GM04503 (cell line): ENCODE results near the gene NUDCD3.

Source experiments
- DNase-seq: peaks from one replicate; pipeline ENCODE4 v3.0.0-alpha.2; 2012; ENCODE audit warnings: low read depth

Gene NUDCD3

DNA sequence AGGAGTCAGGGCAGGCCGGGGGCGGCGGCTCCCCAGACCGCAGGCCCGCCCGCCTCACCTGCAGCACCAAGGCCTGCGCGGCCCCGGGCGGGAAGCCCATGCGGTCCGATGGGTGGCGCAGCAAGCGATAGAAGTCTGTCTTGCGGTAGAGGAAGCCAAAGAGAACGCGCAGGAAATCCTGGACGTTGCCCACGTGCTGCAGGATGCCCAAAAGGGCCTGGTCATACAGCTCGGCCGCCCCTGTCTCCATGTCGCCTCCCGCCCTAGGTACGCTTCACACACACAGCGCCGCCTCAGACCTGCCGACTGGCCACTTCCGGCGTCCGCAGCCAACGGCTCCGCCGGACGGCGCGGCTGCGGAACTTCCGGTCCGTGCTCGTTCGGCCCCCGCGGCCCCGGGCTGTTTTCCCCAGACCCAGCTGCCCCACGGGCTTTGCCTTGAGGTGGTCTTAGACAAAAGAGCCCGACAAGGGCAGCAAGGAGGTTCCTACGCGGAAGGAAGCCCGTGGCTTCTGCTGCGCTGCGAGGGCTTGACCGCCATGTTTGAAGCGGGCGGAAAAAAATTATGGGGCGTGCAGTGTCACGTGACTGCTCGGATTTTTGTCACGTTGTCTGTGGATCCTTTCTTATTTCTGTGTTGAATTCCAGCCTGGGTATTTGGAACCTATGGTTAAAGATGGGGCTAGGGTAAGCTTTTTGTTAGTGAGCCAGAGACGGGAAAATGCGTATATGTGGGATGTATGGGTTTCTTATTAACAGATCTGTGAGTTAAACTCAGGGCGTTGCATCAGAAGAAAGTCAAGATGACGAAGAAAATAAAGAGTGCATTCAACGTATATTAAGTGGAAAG is at the start of gene NUDCD3:
Gene NUDCD3, minus strand, starts transcription at position 308 of the 850 bp plus-strand sequence. Its CDS starts 58 bp downstream, at position 250.
- DNase-seq = no peak

GRCh38 chr7:44539669-44540506 is 49.4 kb upstream of the NUDCD3 start:
- no peak for DNase-seq

- no peak for DNase-seq
These were observed 48.6 kb upstream of the NUDCD3 start for GRCh38 chr7:44538798-44539668.

DNA sequence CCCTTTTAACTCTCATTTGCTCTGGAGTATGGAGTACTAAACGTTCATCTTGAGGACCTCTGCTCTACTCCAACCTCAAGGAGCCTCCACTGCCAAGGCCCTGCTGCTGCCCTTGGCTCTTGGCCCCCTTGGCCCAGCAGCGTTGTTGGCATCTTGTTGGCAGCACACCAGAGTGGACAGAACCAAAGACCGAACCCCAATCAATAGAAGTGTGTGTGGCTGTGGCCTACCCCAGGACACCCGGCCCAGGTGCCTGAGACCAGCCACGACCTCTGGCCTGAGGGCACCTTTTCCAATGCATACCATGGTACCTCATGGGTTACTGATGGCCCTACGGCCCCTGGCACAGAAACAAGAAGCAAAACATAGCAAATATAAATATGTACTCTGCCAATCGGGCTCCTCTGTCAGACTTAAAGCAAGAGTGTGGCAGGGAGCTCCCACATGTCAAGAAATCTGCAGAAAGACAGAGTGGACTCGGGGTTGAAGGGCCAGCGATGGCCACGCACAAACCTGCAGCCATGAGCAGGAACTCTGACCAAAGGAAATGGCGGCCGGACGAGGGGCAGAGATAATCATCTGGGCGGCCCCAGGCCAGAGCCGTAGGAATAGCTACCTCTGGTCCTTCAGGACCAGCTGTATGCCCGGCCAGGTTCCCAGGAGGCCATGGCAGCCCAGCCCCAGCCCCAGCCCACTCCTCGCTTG is 47.8 kb upstream of the NUDCD3 start:
- DNase-seq = no peak

DNA sequence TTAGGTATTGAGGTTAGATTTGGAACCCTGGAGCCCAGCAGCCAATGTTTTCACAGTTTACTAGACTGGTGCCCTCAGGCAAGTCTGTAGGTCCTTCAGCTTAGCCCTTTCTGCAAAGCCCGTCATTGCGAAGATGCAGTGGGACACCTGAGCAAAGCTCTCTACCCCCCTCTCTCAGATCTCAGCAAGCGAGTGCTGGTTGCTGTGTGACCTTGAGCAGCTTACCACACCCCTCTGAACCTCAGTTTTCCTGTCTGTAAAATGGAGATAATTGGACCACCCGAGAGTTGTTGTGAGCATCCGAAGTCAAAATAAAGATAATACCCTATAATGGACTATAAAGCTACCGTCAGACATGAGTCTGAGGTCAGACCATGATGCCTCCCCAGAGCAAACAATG is 47.0 kb upstream of the NUDCD3 start:
- no peak for DNase-seq

- DNase-seq = no peak
These were observed 45.6 kb upstream of the NUDCD3 start for GRCh38 chr7:44536090-44536489.

DNA sequence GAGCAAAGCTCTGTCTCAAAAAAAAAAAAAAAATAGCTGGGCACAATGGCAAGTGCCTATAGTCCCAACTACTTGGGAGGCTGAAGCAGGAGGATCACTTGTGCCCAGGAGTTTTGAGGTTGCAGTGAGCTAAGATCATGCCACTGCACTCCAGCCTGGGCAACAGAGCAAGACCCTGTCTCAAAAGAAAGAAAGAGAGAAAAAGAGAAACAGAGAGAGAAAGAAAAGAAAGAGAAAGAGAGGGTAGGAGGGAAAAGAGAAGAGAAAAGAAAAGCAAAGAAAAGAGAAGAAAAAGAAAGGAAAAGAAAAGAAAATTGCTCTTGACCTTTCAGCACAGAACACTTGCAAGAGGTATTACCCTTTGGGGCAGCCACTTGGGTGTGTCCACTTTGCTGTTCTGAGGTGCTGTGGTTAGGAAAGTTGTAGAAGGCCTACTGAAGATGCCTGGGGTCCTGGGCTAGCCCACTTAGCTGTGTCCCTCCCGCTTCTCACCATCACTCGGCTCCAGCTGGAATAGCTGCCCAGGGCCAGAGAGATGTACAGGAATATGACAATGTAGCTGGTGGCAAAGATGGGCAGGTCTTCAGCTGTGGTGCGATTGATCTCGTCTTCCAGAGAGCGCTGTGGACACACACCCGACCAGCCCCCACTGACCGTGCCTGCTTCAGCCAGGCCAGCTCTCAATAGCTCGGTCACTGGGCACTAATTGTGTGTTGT is 45.0 kb upstream of the NUDCD3 start:
- DNase-seq = no peak

GRCh38 chr7:44534501-44534900 is 44.0 kb upstream of the NUDCD3 start:
- DNase-seq = no peak

DNA sequence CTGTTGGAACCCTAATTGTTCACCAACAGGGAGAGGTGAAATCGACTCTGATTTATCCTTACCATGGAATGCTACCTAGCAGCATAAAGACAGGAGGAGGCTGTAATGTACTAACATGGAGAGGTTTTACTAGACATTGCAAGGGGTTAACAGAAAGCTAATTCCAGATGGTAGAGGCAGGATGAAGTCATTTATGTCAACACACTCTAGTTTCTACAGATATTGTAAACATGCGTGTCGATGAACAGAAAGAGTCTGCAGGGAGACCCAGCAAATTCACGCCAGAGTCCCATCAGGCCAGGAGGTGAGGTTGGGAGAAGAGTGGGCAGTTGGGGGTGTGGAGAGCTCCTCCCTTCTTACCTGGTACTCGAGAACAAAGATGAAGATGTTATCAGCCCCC is 43.6 kb upstream of the NUDCD3 start:
- DNase-seq = no peak

DNA sequence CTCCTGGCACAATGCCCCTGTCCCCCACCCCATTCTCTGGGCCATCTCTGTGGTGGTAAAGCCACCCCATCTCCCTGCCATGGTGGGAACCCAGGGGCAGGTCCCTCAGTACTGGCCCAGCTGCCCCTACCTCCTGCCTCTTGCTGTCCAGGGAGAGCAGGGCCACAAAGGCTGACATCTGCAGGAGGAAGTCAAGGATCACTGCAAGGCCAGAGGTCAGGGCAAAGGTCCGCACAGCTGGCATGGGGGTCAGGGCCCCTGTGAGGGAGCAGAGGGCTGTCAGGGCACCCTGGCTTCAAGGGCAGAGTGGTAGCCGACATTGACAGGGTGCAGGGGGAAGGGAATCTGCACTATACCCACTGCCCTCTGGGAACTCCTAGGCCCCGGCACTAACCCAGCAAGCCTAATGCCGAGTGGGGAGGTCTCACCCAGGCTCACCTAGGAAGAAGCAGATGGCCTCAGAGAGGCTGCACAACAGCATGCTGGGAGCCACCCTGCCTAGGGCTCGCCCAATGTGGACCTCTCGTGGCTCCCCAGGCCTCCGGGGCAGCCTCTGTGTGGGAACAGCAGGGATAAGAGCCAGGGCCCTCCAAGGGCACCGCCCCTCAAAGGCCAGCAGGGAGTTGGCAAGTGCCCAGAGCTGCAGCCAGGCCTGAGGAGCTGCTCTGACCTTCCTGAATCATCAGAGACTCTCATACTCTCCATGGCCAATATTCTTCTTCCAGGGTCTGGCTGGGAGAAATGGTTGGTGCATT is 43.0 kb upstream of the NUDCD3 start:
- DNase-seq = no peak

DNA sequence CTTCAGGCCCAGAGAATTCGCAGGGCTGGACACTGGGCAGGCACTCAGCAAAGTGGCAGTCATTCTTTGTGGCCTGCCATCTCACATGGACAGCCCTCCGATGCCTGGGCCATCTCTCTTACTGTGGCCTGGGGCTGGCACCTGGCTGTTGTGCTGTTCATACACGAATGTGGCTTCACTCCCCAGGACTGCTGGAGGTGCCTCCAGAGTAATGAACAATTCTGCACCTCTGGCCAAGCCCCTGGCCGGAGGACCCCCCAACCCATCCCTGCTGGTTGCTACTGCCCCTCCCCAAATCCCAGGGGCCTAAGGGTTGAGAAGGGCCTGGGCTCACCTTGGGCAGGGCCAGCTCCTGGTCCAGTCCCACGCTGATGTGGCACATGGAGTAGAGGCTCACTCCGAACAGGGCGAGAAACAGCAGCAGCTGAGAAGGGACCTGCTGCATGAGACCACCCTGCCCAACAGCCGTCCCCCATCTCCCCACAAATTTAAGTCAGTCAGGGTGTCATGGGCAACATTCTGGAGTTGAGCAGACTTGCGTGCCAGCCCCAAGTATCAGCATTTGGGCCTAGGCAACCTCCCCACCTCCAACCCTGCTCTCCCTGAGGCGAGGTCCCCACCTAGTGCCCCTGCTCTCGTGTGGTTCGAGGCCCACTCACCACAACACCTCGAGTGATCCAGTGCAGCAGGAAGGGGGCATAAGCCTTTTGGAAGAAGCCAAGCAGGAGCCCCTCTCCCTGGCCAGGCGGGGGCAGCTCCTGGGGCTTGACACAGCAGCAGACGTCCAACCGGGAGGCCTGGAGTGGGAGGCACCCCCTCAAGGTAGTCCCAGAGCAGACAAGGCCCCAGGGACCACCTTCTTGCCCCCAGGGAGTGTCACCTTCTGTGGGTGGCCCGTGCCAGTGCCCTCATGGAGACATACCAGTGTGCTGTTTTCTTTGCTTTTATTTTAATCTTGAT is 41.2 kb upstream of the NUDCD3 start:
- no peak for DNase-seq

DNA sequence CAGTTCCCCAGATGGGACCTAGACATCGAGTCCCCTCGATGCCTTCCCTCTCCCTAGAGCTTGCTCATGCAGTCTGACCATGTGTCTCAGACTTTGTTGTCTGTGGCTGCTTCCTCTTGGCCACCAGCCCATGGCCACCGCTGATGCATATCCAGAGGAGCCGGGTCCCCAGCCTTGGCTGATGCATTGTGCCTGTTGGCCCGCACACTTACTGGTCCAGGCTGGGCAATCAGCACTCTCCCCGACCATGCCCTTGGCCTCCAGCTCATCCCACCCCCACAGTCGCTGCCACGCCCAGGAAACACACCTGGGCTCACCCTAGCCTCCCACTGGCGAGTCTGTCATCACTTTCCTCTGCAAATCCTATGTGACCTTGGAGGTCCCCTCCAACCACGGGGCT is 40.5 kb upstream of the NUDCD3 start:
- no peak for DNase-seq

- DNase-seq = no peak
These were observed 34.4 kb upstream of the NUDCD3 start for GRCh38 chr7:44524811-44525388.

DNA sequence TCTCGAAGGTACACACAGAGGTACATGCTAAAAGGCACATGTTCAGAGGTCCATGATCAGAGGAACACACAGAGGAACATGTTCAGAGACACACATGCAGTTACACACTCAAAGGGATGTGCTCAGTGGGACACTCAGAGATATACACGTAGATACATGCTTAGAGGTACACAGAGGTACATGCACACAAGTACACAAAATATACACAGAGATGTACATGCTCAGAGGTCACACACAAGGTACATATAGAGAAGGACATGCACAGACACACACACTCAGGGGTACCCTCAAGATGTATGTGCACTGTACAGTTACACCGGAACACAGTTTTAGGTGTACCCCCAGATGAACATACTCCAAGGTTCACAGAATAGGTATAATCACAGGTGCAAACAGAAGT is 31.9 kb upstream of the NUDCD3 start:
- no peak for DNase-seq

DNA sequence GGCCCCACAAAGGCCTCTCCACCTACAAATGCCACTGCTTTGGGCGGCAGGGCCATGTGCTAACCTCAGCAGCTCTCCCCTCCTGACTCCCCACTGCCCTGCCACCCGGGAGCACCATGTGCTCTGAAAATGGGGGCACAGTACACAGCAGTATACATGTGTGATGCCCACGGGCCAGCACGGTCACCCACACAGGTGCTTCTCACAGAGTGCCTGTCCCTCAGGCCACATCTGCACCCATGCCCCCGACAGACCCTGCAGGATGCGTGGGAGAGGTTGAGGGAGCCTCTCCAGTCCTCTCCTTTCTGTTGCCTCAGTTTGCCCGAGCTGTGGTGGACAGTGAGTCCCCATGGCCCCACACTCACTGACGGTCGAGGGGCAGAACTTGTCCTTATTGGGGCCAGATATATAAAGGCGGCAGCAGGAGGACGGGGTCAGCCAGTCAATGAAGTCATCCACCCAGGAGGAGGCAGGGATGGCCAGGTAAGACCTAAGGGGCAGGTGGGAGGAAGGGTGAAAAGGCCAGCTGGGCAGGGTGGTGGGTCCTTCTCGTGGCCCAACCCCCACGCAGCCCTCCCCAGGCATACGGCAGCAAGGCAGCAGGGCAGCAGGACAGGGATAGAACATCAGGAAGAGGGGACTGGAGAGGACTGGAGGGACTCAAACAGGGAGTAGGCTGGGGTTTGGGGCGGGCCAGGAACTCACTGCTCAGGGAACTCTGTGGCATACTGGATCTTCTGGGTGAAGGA is 31.1 kb upstream of the NUDCD3 start:
- DNase-seq = no peak

DNA sequence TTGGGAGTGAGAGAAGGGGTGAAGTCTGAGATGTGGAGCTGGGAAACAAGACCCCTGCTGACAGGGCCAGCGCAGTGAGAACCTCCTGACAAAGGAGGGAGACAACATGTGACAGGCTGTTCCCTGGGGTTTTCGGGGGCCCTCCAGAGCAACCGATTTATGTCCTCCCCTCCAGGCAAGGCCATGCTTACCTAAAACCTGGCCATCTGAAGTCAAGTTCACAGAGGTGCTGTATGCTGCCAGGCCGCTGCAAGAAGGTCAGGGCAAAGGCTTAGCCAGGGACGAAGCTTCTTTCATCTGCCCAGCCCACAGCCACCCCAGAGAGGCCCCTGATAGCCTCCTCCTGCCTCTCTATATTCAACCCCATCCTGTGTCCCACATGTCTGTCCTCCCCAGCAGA is 30.1 kb upstream of the NUDCD3 start:
- DNase-seq = no peak

DNA sequence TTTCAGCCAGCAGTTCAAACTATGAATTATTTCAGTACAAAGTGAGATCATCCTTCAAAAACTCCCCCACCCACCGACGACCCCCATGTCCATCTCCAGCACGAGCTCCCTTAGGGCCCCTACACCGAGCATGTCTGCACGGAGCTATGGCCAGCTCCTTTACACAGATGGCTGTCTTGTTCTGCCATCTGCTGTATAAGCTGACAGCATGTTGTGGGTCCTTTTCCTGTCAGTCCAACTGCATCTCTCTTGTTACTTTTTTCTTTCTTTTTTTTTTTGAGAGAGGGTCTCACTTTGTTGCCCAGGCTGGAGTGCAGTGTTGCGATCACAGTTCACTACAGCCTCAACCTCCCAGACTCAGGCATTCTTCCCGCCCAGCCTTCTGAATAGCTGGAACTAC is 29.1 kb upstream of the NUDCD3 start:
- no peak for DNase-seq

GRCh38 chr7:44518761-44519160 is 28.3 kb upstream of the NUDCD3 start:
- no peak for DNase-seq
